ENCODE data around the gene TMEM120A.

- TF ChIP-seq MAX (IDR thresholded peaks at IDR 0.05; ENCODE audit: low read depth, low read length) (no peak), TCF12 (IDR thresholded peaks at IDR 0.05; ENCODE audit: low read depth, low read length) (no peak), CHD2 (IDR thresholded peaks at IDR 0.05; ENCODE audit: borderline replicate concordance, low read depth, low read length) (no peak), SP1 (IDR thresholded peaks at IDR 0.05; ENCODE audit: low read depth, low read length) (no peak), EP300 (IDR thresholded peaks at IDR 0.05; ENCODE audit: borderline replicate concordance in 1 of 2, control insufficient read depth in 1 of 2, low read depth in 2 of 2, low read length in 2 of 2) (no peak), PML (IDR thresholded peaks at IDR 0.05; ENCODE audit: low read length) (no peak), SUZ12 (IDR thresholded peaks at IDR 0.05; ENCODE audit: unreplicated experiment) (no peak), IRF3 (IDR thresholded peaks at IDR 0.05) (no peak)
- TF ChIP-seq, protein P1, sequence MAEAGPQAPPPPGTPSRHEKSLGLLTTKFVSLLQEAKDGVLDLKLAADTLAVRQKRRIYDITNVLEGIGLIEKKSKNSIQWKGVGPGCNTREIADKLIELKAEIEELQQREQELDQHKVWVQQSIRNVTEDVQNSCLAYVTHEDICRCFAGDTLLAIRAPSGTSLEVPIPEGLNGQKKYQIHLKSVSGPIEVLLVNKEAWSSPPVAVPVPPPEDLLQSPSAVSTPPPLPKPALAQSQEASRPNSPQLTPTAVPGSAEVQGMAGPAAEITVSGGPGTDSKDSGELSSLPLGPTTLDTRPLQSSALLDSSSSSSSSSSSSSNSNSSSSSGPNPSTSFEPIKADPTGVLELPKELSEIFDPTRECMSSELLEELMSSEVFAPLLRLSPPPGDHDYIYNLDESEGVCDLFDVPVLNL (IDR thresholded peaks at IDR 0.05; ENCODE audit: low read depth, low read length): no peak
- TF ChIP-seq, protein P2, sequence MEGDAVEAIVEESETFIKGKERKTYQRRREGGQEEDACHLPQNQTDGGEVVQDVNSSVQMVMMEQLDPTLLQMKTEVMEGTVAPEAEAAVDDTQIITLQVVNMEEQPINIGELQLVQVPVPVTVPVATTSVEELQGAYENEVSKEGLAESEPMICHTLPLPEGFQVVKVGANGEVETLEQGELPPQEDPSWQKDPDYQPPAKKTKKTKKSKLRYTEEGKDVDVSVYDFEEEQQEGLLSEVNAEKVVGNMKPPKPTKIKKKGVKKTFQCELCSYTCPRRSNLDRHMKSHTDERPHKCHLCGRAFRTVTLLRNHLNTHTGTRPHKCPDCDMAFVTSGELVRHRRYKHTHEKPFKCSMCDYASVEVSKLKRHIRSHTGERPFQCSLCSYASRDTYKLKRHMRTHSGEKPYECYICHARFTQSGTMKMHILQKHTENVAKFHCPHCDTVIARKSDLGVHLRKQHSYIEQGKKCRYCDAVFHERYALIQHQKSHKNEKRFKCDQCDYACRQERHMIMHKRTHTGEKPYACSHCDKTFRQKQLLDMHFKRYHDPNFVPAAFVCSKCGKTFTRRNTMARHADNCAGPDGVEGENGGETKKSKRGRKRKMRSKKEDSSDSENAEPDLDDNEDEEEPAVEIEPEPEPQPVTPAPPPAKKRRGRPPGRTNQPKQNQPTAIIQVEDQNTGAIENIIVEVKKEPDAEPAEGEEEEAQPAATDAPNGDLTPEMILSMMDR (IDR thresholded peaks at IDR 0.05 in 2 of 3, conservative IDR thresholded peaks at IDR 0.05 in 1 of 3; ENCODE audit: control insufficient read depth in 2 of 3, extremely low read depth in 1 of 3, insufficient read depth in 1 of 3, low read depth in 3 of 3, low read length in 3 of 3): no peak
Observed at GRCh38 chr7:75993689-75994387, 557 bp downstream of the TMEM120A start.

Measured in GM12878 (cell line).